Activated CD4-positive, alpha-beta memory T cell treated with anti-CD3 and anti-CD28 coated beads, Interleukin-2, amount 10 ng/mL, durations not matched to agents 7 days and 5 days (primary cell): ENCODE results near the gene ARHGAP5. TPM values are rescaled to one million over a fixed set of nuclear protein-coding genes. Genes with fewer than 3 reads are reported as not detected.
"Not testable (repeated sequence)": the region's sequence is repeated elsewhere in the genome, so short reads cannot be mapped to it uniquely, and the experiment has no call there.

ENCODE experiments used
- CTCF ChIA-PET: fragments of 350-600 bp; sonication (Branson Sonifier 250); formaldehyde crosslinking; loops from one replicate; lab custom pipeline; 2021; ENCODE audit warnings: antibody characterized with exemption, inconsistent platforms; lab: Charles Lee
- POLR2A ChIA-PET: fragments of 350-600 bp; sonication (Branson Sonifier 250); formaldehyde crosslinking; loops from one replicate; lab custom pipeline; 2021; ENCODE audit warnings: antibody characterized with exemption; lab: Charles Lee
- DNase-seq: peaks from one replicate; pipeline ENCODE4 v3.0.0-alpha.2; 2020
- H3K27ac Mint-ChIP-seq: one replicate; pipeline ENCODE4 v1.8.0; 2021; ENCODE audit warnings: mild to moderate bottlenecking, mixed read lengths
- H3K27me3 Mint-ChIP-seq: one replicate; pipeline ENCODE4 v1.8.0; 2021; ENCODE audit warnings: mixed read lengths
- H3K36me3 Mint-ChIP-seq: one replicate; pipeline ENCODE4 v1.8.0; 2021; ENCODE audit warnings: low read depth, mixed read lengths
- H3K4me1 Mint-ChIP-seq: one replicate; pipeline ENCODE4 v1.8.0; 2021; ENCODE audit warnings: mixed read lengths
- H3K4me3 Mint-ChIP-seq: one replicate; pipeline ENCODE4 v1.8.0; 2021; ENCODE audit warnings: mild to moderate bottlenecking, mixed read lengths
- H3K9me3 Mint-ChIP-seq: one replicate; pipeline ENCODE4 v1.8.0; 2021; ENCODE audit warnings: mixed read lengths
- total RNA-seq, 2 experiments: library from RNA; stranded (reverse); gene quantifications; one replicate each; pipeline ENCODE4 v1.2.3, GENCODE V29; 2021

The ARHGAP5 gene
- total RNA-seq, 2 experiments from 2014 or later, result 35.5 to 42.7 TPM

DNA sequence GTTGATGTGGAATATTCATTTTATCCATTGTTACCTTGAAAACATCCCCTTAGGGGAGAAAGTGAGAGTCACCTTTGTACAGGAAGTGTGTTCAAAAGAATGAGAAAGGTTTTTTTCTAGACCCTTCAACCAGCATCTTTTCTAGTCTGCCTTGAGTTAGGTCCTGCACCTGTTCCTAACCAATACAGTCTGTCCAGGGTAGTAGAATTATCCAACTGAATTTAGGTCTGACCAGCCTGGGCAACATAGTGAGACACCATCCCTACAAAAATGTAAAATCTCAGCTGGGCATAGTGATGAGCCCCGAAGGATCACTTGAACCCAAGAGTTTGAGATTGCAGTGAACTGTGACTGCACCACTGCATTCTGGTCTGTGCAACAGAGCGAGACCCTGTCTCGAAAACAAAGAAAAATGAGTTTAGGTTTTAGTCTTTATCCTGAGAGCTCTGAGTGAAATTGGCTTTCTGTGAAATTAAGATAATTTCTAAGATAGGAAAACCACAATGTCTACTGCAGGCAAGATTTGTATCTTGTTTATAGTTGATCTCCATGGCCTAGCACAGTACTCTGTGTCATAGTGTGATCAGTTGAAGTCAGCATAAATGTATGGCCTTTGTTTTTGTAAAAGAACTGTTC lies 25.2 kb downstream of the ARHGAP5 start:
- peak; percentile 21 for DNase-seq
- POLR2A ChIA-PET, result interaction anchor here (1.5 to 1.9 kb wide), 3 partner anchors 17 to 164 kb away, joined by 4 to 13 read pairs (median 4); partner anchors contain the start of gene ARHGAP5
- CTCF ChIA-PET, result no interaction called here
- Mint-ChIP-seq H3K36me3 (peaks cover 22% of the 10 kb centered on the region), H3K27ac (peak overlapping the region; percentile 65), H3K4me1 (peaks cover 26% of the 10 kb centered on the region), H3K9me3 (no peaks in the 10 kb centered on the region), H3K4me3 (no peak overlapping the region), H3K27me3 (no peaks in the 10 kb centered on the region)

DNA sequence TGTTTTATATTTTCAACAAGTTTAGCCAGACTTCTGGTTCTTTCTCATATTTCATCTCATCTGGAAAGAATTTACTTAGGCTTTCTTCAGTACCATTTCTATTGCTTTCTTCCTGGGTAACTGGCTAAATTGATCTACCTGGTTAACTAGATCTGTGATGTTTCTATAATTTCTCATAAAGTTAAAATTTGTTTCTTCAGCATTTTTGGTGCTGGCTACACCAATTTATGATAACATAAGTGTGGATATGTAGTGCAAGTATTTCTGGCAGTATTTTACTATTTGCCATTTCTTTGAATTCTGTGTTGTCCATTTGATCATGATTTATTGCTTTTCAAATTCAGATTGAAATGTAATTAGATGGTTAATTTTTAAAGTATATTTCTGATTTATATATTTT lies 25.9 kb downstream of the ARHGAP5 start:
- no peak overlapping the region for H3K4me3 Mint-ChIP-seq
- CTCF ChIA-PET, result no interaction called here

DNA sequence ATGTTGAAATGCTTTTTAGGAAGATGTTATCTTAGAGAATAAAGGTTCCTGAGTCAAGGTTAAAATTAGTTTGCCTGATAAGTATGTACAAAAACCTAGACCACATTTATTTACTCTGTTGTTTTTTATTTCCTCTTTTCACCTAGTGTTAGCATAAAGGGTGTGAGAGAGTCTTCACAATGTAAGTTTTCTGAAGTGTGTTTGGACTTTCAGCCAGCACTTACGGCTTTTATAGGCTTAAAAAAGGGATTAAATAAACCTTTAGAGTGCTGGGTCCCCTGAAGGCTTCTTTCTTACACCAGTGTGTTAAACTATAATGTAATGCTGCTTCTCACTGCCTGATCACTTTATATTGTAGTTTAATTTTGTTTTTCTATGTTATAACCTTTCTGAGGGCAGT lies 27.2 kb downstream of the ARHGAP5 start:
- H3K27me3 Mint-ChIP-seq, result no peaks in the 10 kb centered on the region
- ChIA-PET CTCF (no interaction called here), POLR2A (no interaction called here)
- no peaks in the 10 kb centered on the region for H3K9me3 Mint-ChIP-seq
- H3K4me3 Mint-ChIP-seq, result no peak overlapping the region
- H3K27ac Mint-ChIP-seq, result no peak overlapping the region
- H3K4me1 Mint-ChIP-seq, result peaks cover 26% of the 10 kb centered on the region
- H3K36me3 Mint-ChIP-seq, result peaks cover 10% of the 10 kb centered on the region
- no peak for DNase-seq

More for the DNA sequence above, 25.9 kb downstream of the ARHGAP5 start:
- Mint-ChIP-seq H3K36me3 (peaks cover 19% of the 10 kb centered on the region), H3K9me3 (no peaks in the 10 kb centered on the region), H3K27ac (no peak overlapping the region), H3K27me3 (no peaks in the 10 kb centered on the region), H3K4me1 (peaks cover 26% of the 10 kb centered on the region)
- POLR2A ChIA-PET, result interaction anchor here (1.5 to 1.9 kb wide), 3 partner anchors 17 to 165 kb away, joined by 4 to 13 read pairs (median 4); partner anchors contain the start of gene ARHGAP5
- DNase-seq, result no peak

- DNase-seq, result no peak
- no peak overlapping the region for H3K4me3 Mint-ChIP-seq
- peaks cover 26% of the 10 kb centered on the region for H3K4me1 Mint-ChIP-seq
- H3K9me3 Mint-ChIP-seq, result no peaks in the 10 kb centered on the region
- ChIA-PET CTCF (no interaction called here), POLR2A (no interaction called here)
- H3K27ac Mint-ChIP-seq, result no peak overlapping the region
- no peaks in the 10 kb centered on the region for H3K27me3 Mint-ChIP-seq
- peaks cover 11% of the 10 kb centered on the region for H3K36me3 Mint-ChIP-seq
Observed at GRCh38 chr14:32104803-32105202, 27.7 kb downstream of the ARHGAP5 start.

GRCh38 chr14:32109676-32110547 lies 32.8 kb downstream of the ARHGAP5 start:
- H3K9me3 Mint-ChIP-seq, result no peaks in the 10 kb centered on the region
- no peak overlapping the region for H3K4me3 Mint-ChIP-seq
- ChIA-PET POLR2A (no interaction called here), CTCF (no interaction called here)
- H3K4me1 Mint-ChIP-seq, result peaks cover 2% of the 10 kb centered on the region
- DNase-seq, result no peak
- no peak overlapping the region for H3K27ac Mint-ChIP-seq
- no peaks in the 10 kb centered on the region for H3K27me3 Mint-ChIP-seq
- H3K36me3 Mint-ChIP-seq, result peaks cover 27% of the 10 kb centered on the region

- no peak overlapping the region for H3K4me3 Mint-ChIP-seq
- H3K36me3 Mint-ChIP-seq, result peaks cover 25% of the 10 kb centered on the region
- H3K27me3 Mint-ChIP-seq, result no peaks in the 10 kb centered on the region
- no peak overlapping the region for H3K27ac Mint-ChIP-seq
- POLR2A ChIA-PET, result no interaction called here
- no peaks in the 10 kb centered on the region for H3K9me3 Mint-ChIP-seq
- CTCF ChIA-PET, result no interaction called here
- peaks cover under 1% of the 10 kb centered on the region for H3K4me1 Mint-ChIP-seq
- no peak for DNase-seq
Observed at GRCh38 chr14:32110548-32110896, 33.4 kb downstream of the ARHGAP5 start.

DNA sequence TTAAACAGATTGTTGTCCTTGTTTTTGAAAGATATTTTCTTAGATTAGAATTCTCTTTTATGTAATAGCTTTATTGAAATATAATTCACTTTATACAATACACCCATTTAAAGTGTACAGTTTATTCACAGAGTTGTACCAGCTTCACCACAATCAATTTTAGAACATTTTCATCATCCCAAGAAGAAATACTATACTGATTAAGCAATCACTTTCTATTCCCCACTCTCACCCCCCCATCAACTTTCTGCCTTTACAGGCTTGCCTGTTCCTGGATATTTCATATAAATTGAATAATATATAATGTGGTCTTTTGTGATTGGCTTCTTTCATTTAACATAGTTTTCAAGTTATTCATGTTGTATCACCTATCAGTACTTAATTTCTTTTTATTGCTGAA lies 44.4 kb downstream of the ARHGAP5 start:
- CTCF ChIA-PET, result no interaction called here
- POLR2A ChIA-PET, result no interaction called here
- peaks cover 6% of the 10 kb centered on the region for H3K9me3 Mint-ChIP-seq
- no peak for DNase-seq
- no peaks in the 10 kb centered on the region for H3K27me3 Mint-ChIP-seq
- H3K4me1 Mint-ChIP-seq, result peaks cover 3% of the 10 kb centered on the region
- peaks cover 37% of the 10 kb centered on the region for H3K36me3 Mint-ChIP-seq
- no peak overlapping the region for H3K27ac Mint-ChIP-seq
- H3K4me3 Mint-ChIP-seq, result no peak overlapping the region

DNA sequence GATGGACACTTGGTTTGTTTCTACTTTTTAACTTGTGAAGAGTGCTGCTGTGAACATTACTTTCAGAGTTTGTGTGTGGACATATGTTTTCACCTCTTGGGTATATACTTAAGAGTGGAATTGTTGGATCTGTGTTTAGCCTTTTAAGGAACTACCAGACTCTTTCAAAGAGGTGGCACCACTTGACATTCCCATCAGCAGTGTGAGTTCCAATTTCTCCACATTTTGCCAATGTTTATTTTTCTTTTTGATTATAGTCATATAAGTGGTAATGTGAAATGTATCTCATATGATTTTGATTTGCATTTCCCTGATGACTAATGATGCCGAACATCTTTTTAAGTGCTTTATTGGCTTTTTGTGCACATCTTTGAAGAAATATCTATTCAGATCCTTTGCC lies 44.8 kb downstream of the ARHGAP5 start:
- peaks cover 3% of the 10 kb centered on the region for H3K4me1 Mint-ChIP-seq
- CTCF ChIA-PET, result no interaction called here
- H3K36me3 Mint-ChIP-seq, result peaks cover 37% of the 10 kb centered on the region
- peaks cover 7% of the 10 kb centered on the region for H3K9me3 Mint-ChIP-seq
- no peak overlapping the region for H3K4me3 Mint-ChIP-seq
- no peaks in the 10 kb centered on the region for H3K27me3 Mint-ChIP-seq
- POLR2A ChIA-PET, result no interaction called here
- no peak for DNase-seq
- H3K27ac Mint-ChIP-seq, result no peak overlapping the region

DNA sequence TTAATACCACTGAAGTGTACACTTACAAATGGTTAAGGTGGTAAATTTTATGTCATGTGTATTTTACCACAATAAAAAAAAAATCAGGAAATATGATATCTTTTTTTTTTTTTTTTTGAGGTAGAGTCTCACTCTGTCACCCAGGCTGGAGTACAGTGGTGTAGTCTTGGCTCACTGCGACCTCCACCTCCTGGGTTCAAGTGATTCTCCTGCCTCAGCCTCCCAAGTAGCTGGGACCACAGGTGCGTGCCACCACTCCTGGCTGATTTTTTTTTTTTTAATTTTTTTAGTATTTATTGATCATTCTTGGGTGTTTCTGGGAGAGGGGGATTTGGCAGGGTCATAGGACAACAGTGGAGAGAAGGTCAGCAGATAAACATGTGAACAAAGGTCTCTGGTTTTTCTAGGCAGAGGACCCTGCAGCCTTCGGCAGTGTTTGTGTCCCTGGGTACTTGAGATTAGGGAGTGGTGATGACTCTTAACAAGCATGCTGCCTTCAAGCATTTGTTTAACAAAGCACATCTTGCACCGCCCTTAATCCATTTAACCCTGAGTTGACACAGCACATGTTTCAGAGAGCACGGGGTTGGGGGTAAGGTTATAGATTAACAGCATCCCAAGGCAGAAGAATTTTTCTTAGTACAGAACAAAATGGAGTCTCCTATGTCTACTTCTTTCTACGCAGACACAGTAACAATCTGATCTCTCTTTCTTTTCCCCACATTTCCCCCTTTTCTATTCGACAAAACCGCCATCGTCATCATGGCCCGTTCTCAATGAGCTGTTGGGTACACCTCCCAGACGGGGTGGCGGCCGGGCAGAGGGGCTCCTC lies 50.0 kb downstream of the ARHGAP5 start:
- H3K4me3 Mint-ChIP-seq, POLR2A ChIA-PET, H3K4me1 Mint-ChIP-seq, CTCF ChIA-PET, H3K27me3 Mint-ChIP-seq, DNase-seq, H3K9me3 Mint-ChIP-seq, H3K27ac Mint-ChIP-seq: not testable (repeated sequence)
- peaks cover 61% of the 10 kb centered on the region for H3K36me3 Mint-ChIP-seq

DNA sequence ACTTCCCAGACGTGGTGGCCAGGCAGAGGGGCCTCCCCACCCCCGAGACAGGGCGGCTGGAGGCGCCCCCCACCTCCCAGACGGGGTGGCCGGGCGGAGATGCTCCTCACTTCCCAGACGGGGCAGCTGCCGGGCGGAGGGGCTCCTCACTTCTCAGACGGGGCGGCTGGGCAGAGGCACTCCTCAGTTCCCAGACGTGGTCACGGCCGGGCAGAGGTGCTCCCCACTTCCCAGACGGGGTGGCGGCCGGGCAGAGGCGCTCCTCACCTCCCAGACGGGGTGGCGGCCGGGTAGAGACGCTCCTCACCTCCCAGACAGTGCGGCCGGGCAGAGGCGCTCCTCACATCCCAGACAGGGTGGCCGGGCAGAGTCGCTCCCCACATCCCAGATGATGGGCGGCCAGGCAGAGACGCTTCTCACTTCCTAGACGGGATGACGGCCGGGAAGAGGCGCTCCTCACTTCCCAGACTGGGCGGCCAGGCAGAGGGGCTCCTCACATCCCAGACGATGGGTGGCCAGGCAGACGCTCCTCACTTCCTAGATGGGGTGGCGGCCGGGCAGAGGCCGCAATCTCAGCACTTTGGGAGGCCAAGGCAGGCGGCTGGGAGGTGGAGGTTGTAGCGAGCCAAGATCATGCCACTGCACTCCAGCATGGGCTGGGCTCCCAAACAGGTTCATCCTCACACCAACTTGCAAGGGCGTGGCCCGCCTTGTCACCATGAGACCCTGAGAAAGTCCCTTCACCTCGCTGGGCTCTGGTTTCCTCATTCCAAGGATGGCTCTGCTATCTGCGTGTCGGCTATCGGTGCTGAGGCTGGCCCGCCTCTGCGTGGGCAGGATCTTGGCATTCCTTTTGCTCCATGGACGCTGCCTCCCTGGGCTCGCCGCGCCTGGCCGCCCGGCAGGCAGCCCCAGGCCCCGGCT lies 50.9 kb downstream of the ARHGAP5 start:
- H3K27ac Mint-ChIP-seq, DNase-seq, CTCF ChIA-PET, H3K27me3 Mint-ChIP-seq, H3K4me1 Mint-ChIP-seq, POLR2A ChIA-PET, H3K9me3 Mint-ChIP-seq, H3K4me3 Mint-ChIP-seq: not testable (repeated sequence)
- peaks cover 56% of the 10 kb centered on the region for H3K36me3 Mint-ChIP-seq

DNA sequence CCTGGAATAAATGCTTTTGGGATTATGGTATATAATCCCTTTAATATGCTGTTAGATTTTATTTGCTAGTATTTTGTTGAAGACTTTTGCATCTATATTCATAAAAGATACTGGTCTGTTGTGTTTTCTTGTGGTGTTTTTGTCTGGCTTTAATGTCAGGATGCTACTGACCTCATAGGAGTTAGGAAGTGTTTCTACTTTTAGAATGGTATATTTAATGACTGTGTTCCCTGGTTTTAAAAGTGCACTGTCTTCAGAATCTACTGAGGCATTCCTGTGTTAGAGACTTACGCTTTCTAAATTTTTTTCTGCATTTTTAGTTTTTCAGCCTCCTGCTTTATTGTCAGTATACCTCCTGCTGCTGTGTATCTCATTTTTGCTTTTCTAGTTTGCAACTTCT lies 51.6 kb downstream of the ARHGAP5 start:
- no peak for DNase-seq
- H3K9me3 Mint-ChIP-seq, result peaks cover 9% of the 10 kb centered on the region
- ChIA-PET CTCF (no interaction called here), POLR2A (no interaction called here)
- H3K27ac Mint-ChIP-seq, result no peak overlapping the region
- H3K36me3 Mint-ChIP-seq, result peaks cover 56% of the 10 kb centered on the region
- H3K4me1 Mint-ChIP-seq, result no peaks in the 10 kb centered on the region
- no peaks in the 10 kb centered on the region for H3K27me3 Mint-ChIP-seq
- H3K4me3 Mint-ChIP-seq, result no peak overlapping the region

- ChIA-PET CTCF (no interaction called here), POLR2A (no interaction called here)
- peaks cover 9% of the 10 kb centered on the region for H3K9me3 Mint-ChIP-seq
- H3K27me3 Mint-ChIP-seq, result no peaks in the 10 kb centered on the region
- H3K27ac Mint-ChIP-seq, result no peak overlapping the region
- H3K36me3 Mint-ChIP-seq, result peaks cover 54% of the 10 kb centered on the region
- H3K4me1 Mint-ChIP-seq, result no peaks in the 10 kb centered on the region
- no peak overlapping the region for H3K4me3 Mint-ChIP-seq
- no peak for DNase-seq
Observed at GRCh38 chr14:32129124-32129523, 52.0 kb downstream of the ARHGAP5 start.
